Mammary epithelial cell (primary cell): ENCODE data around the gene PMS1.

ENCODE experiments used
- CTCF ChIP-seq, 2 donors: IDR thresholded peaks in 1 of 2; conservative IDR thresholded peaks in 1 of 2; 2 replicates each; pipeline ENCODE4 v1.5.1; 2011 to 2012; ENCODE audit warnings: inconsistent platforms in 2 of 2, low read length in 2 of 2, mild to moderate bottlenecking in 2 of 2, control low read depth in 1 of 2, low read depth in 1 of 2; ENCODE audit not compliant: insufficient read depth in 1 of 2; ENCODE audit errors: extremely low read depth in 1 of 2
- EZH2 ChIP-seq: IDR thresholded peaks from 2 replicates; pipeline ENCODE4 v1.6.1; 2012; ENCODE audit warnings: low read length, inconsistent platforms, borderline replicate concordance

GRCh38 chr2:189751080-189751658 lies 33.1 kb upstream of the PMS1 start:
- TF ChIP-seq CTCF (conservative IDR thresholded peaks at IDR 0.05 in 1 of 2, IDR thresholded peaks at IDR 0.05 in 1 of 2; ENCODE audit: extremely low read depth in 1 of 2, insufficient read depth in 1 of 2, low read depth in 1 of 2, low read length in 2 of 2) (peak; percentile 75 to 77), EZH2 (no peak)
